ENCODE measurements around the gene TAF11L2. TPM values are rescaled to one million over a fixed set of nuclear protein-coding genes. Genes with fewer than 3 reads are reported as not detected.
"Not testable (repeated sequence)": the region's sequence is repeated elsewhere in the genome, so short reads cannot be mapped to it uniquely, and the experiment has no call there.

The TAF11L2 gene
- total and polyA plus RNA-seq, 2 of the 4 experiments (the other 2 are of a cell fraction) = not detected

- CTCF ChIA-PET = no interaction called here
- H3K4me2 ChIP-seq (ENCODE audit: low read depth, low read length) = no peak overlapping the region
- no peak overlapping the region for H3K23ac ChIP-seq (ENCODE audit: low read depth, low read length)
- H3K79me1 ChIP-seq (ENCODE audit: low read depth in 1 of 2, low read length in 2 of 2) = no peaks in the 10 kb centered on the region
- H2AK9ac ChIP-seq (replicated peaks; ENCODE audit: low read depth, low read length, poor library complexity) = no peak overlapping the region
- H3K56ac ChIP-seq (ENCODE audit: extremely low read depth, insufficient read depth, low read length) = no peak overlapping the region
- H2AFZ ChIP-seq (replicated peaks; ENCODE audit: low read length, poor library complexity) = no peak overlapping the region
- H3K9ac ChIP-seq (ENCODE audit: low read depth, low read length) = no peak overlapping the region
- no peak overlapping the region for H2BK120ac ChIP-seq (ENCODE audit: low read depth, low read length)
- intact Hi-C loops (cut with micrococcal nuclease) = no loop called here
- no peak overlapping the region for H4K91ac ChIP-seq (ENCODE audit: insufficient read depth, low read depth, low read length)
- H4K8ac ChIP-seq (ENCODE audit: low read depth in 2 of 2, low read length in 2 of 2) = no peak overlapping the region
- DNase-seq (no peak), ATAC-seq (ENCODE audit: low read depth) (no peak)
- H3K36me3 ChIP-seq (ENCODE audit: control insufficient read depth, insufficient read depth, low read length) = no peaks in the 10 kb centered on the region
- no peak overlapping the region for H3K18ac ChIP-seq (ENCODE audit: low read depth, low read length)
- dilution Hi-C loops (cut with HindIII; ENCODE audit: low sequenced_read_pairs, unreplicated experiment) = no loop called here
- H3K4me3 ChIP-seq (ENCODE audit: insufficient read depth, low read depth, low read length) = no peak overlapping the region
- H3K9me1 ChIP-seq (ENCODE audit: insufficient read depth, low read length) = no peaks in the 10 kb centered on the region
- in situ Hi-C loops (cut with MboI; ENCODE audit: low sequenced_read_pairs) = no loop called here
- WGBS, 2 experiments (ENCODE audit: extremely low coverage in 2 of 2, insufficient read length in 1 of 2) = no CpG with 5 or more reads among the region's 1 CpG
- no TSS peak for BruUV-seq (replicated peaks)
- H4K20me1 ChIP-seq (ENCODE audit: insufficient read depth, low read length) = no peaks in the 10 kb centered on the region
- H3K9me3 ChIP-seq (ENCODE audit: control insufficient read depth, insufficient read depth, low read length) = no peaks in the 10 kb centered on the region
- no peak overlapping the region for H3K14ac ChIP-seq (replicated peaks; ENCODE audit: low read depth, low read length)
- POLR2A ChIA-PET (ENCODE audit: unreplicated experiment) = no interaction called here
- H2BK15ac ChIP-seq (ENCODE audit: low read depth, low read length) = no peak overlapping the region
- no peak overlapping the region for H2BK20ac ChIP-seq (ENCODE audit: low read depth, low read length)
- no peak overlapping the region for H2AK5ac ChIP-seq (ENCODE audit: low read depth, low read length)
- no peak for TF ChIP-seq MAZ (IDR thresholded peaks at IDR 0.05; ENCODE audit: borderline replicate concordance, low read depth, low read length)
- TF ChIP-seq RAD21 (IDR thresholded peaks at IDR 0.05; ENCODE audit: low read length) = no peak
- no peak for TF ChIP-seq RCOR1 (IDR thresholded peaks at IDR 0.05; ENCODE audit: insufficient replicate concordance, low read length)
- TF ChIP-seq ELK1 (IDR thresholded peaks at IDR 0.05; ENCODE audit: borderline replicate concordance, low read depth, low read length) = no peak
- no peak for TF ChIP-seq USF2 (IDR thresholded peaks at IDR 0.05; ENCODE audit: low read depth, low read length)
- no peak overlapping the region for H2BK5ac ChIP-seq (ENCODE audit: low read depth, low read length, poor library complexity, severe bottlenecking)
- H3K27me3 ChIP-seq (ENCODE audit: control insufficient read depth, insufficient read depth, low read length) = peaks cover 3% of the 10 kb centered on the region; the same call in 1 of the 2 replicates
- H4K5ac ChIP-seq (ENCODE audit: low read depth, low read length) = no peak overlapping the region
- no peak overlapping the region for H3K4ac ChIP-seq (ENCODE audit: low read depth, low read length)
- no peaks in the 10 kb centered on the region for H3K4me1 ChIP-seq (ENCODE audit: control insufficient read depth, insufficient read depth, low read length)
- no peak overlapping the region for H3K27ac ChIP-seq (ENCODE audit: insufficient read depth, low read length)
Observed at GRCh38 chr5:17487174-17487512, 10.9 kb upstream of the TAF11L2 start.

GRCh38 chr5:17491257-17491656, 6.8 kb upstream of the TAF11L2 start:
- H3K79me1 ChIP-seq (ENCODE audit: low read depth in 1 of 2, low read length in 2 of 2); H4K8ac ChIP-seq (ENCODE audit: low read depth in 2 of 2, low read length in 2 of 2); H2BK20ac ChIP-seq (ENCODE audit: low read depth, low read length); H3K23ac ChIP-seq (ENCODE audit: low read depth, low read length); dilution Hi-C loops (cut with HindIII; ENCODE audit: low sequenced_read_pairs, unreplicated experiment); H4K20me1 ChIP-seq (ENCODE audit: insufficient read depth, low read length); H3K9me3 ChIP-seq (ENCODE audit: control insufficient read depth, insufficient read depth, low read length); H4K5ac ChIP-seq (ENCODE audit: low read depth, low read length); H3K14ac ChIP-seq (replicated peaks; ENCODE audit: low read depth, low read length); POLR2A ChIA-PET (ENCODE audit: unreplicated experiment); H3K4me3 ChIP-seq (ENCODE audit: insufficient read depth, low read depth, low read length); BruUV-seq (replicated peaks); CTCF ChIA-PET; ATAC-seq (ENCODE audit: low read depth); intact Hi-C loops (cut with micrococcal nuclease); H2BK15ac ChIP-seq (ENCODE audit: low read depth, low read length); H4K91ac ChIP-seq (ENCODE audit: insufficient read depth, low read depth, low read length); in situ Hi-C loops (cut with MboI; ENCODE audit: low sequenced_read_pairs); DNase-seq; H3K27ac ChIP-seq (ENCODE audit: insufficient read depth, low read length); H3K4me2 ChIP-seq (ENCODE audit: low read depth, low read length); H3K56ac ChIP-seq (ENCODE audit: extremely low read depth, insufficient read depth, low read length); H3K9me1 ChIP-seq (ENCODE audit: insufficient read depth, low read length); H2AK9ac ChIP-seq (replicated peaks; ENCODE audit: low read depth, low read length, poor library complexity); H2AFZ ChIP-seq (replicated peaks; ENCODE audit: low read length, poor library complexity); H3K4ac ChIP-seq (ENCODE audit: low read depth, low read length); H2AK5ac ChIP-seq (ENCODE audit: low read depth, low read length); H3K9ac ChIP-seq (ENCODE audit: low read depth, low read length); H3K36me3 ChIP-seq (ENCODE audit: control insufficient read depth, insufficient read depth, low read length); H3K27me3 ChIP-seq (ENCODE audit: control insufficient read depth, insufficient read depth, low read length); H3K4me1 ChIP-seq (ENCODE audit: control insufficient read depth, insufficient read depth, low read length); H2BK120ac ChIP-seq (ENCODE audit: low read depth, low read length); H2BK5ac ChIP-seq (ENCODE audit: low read depth, low read length, poor library complexity, severe bottlenecking); H3K18ac ChIP-seq (ENCODE audit: low read depth, low read length): not testable (repeated sequence)
- WGBS, 2 experiments (ENCODE audit: extremely low coverage in 2 of 2, insufficient read length in 1 of 2) = 100% methylated on average over 5 of the region's 23 CpGs; no CpG with 5 or more reads in 1 of the 2 experiments

All from IMR-90 (cell line).